ENCODE results near the gene RAPGEF3. TPM values are rescaled to one million over a fixed set of nuclear protein-coding genes. Genes with fewer than 3 reads are reported as not detected.

RAPGEF3 gene
- total RNA-seq, 1 donor from 2014 or later = 8.4 TPM

GRCh38 chr12:47772094-47772660 is 13.5 kb upstream of the RAPGEF3 start:
- Histone ChIP-seq H3K9me3 (ENCODE audit: control insufficient read depth in 3 of 3, low read length in 3 of 3) (no peaks in the 10 kb centered on the region), H3K27ac (ENCODE audit: low read depth, low read length) (no peak overlapping the region), H3K4me3 (ENCODE audit: low read length in 3 of 3) (peak overlapping the region; percentile 75 to 81 (median 81)), H3K4me1 (ENCODE audit: control insufficient read depth in 3 of 3, insufficient read depth in 3 of 3, low read length in 3 of 3) (peaks cover 39 to 42% (median 39%) of the 10 kb centered on the region in 3 donors), H3K27me3 (ENCODE audit: control insufficient read depth in 3 of 3, insufficient read depth in 3 of 3, low read length in 3 of 3) (no peaks in the 10 kb centered on the region), H3K36me3 (ENCODE audit: control insufficient read depth in 3 of 3, insufficient read depth in 3 of 3, low read length in 3 of 3) (no peaks in the 10 kb centered on the region), H3K9ac (ENCODE audit: low read depth in 1 of 3, low read length in 3 of 3) (peak overlapping the region; percentile 83 to 85 (median 84))

DNA sequence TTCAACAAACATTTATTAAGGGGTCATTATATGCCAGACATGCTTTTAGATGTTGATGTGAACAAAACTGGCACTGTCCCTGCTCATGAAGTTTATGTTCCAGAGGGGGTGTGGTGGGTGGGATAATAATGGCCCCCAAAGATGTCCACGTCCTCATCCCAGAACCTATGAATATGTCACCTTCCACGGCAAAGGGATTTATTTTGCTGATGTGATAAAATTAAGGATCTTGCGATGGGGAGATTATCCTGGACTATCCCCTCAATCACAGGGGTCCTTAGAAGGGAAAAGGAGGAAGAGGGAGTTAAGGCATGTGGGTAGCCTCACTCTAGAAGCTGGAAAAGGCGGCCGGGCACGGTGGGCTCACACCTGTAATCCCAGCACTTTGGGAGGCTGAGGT is 12.6 kb upstream of the RAPGEF3 start:
- no peak overlapping the region for H3K27ac ChIP-seq (ENCODE audit: low read depth, low read length)
- H3K9ac ChIP-seq (ENCODE audit: low read depth in 1 of 3, low read length in 3 of 3) = no peak overlapping the region
- H3K27me3 ChIP-seq (ENCODE audit: control insufficient read depth in 3 of 3, insufficient read depth in 3 of 3, low read length in 3 of 3) = no peaks in the 10 kb centered on the region
- no peaks in the 10 kb centered on the region for H3K9me3 ChIP-seq (ENCODE audit: control insufficient read depth in 3 of 3, low read length in 3 of 3)
- no peak overlapping the region for H3K4me3 ChIP-seq (ENCODE audit: low read length in 3 of 3)
- peaks cover 30 to 33% (median 30%) of the 10 kb centered on the region in 3 donors for H3K4me1 ChIP-seq (ENCODE audit: control insufficient read depth in 3 of 3, insufficient read depth in 3 of 3, low read length in 3 of 3)
- no peaks in the 10 kb centered on the region for H3K36me3 ChIP-seq (ENCODE audit: control insufficient read depth in 3 of 3, insufficient read depth in 3 of 3, low read length in 3 of 3)

GRCh38 chr12:47770086-47770726 is 11.5 kb upstream of the RAPGEF3 start:
- Histone ChIP-seq H3K27ac (ENCODE audit: low read depth, low read length) (no peak overlapping the region), H3K36me3 (ENCODE audit: control insufficient read depth in 3 of 3, insufficient read depth in 3 of 3, low read length in 3 of 3) (no peaks in the 10 kb centered on the region), H3K27me3 (ENCODE audit: control insufficient read depth in 3 of 3, insufficient read depth in 3 of 3, low read length in 3 of 3) (no peaks in the 10 kb centered on the region), H3K4me1 (ENCODE audit: control insufficient read depth in 3 of 3, insufficient read depth in 3 of 3, low read length in 3 of 3) (peaks cover 19 to 22% (median 20%) of the 10 kb centered on the region in 3 donors), H3K4me3 (ENCODE audit: low read length in 3 of 3) (no peak overlapping the region), H3K9ac (ENCODE audit: low read depth in 1 of 3, low read length in 3 of 3) (no peak overlapping the region), H3K9me3 (ENCODE audit: control insufficient read depth in 3 of 3, low read length in 3 of 3) (no peaks in the 10 kb centered on the region)

- Histone ChIP-seq H3K4me3 (ENCODE audit: low read length in 3 of 3) (no peak overlapping the region), H3K9me3 (ENCODE audit: control insufficient read depth in 3 of 3, low read length in 3 of 3) (no peaks in the 10 kb centered on the region), H3K4me1 (ENCODE audit: control insufficient read depth in 3 of 3, insufficient read depth in 3 of 3, low read length in 3 of 3) (peaks cover 12 to 15% (median 14%) of the 10 kb centered on the region in 3 donors), H3K27me3 (ENCODE audit: control insufficient read depth in 3 of 3, insufficient read depth in 3 of 3, low read length in 3 of 3) (no peaks in the 10 kb centered on the region), H3K36me3 (ENCODE audit: control insufficient read depth in 3 of 3, insufficient read depth in 3 of 3, low read length in 3 of 3) (no peaks in the 10 kb centered on the region), H3K9ac (ENCODE audit: low read depth in 1 of 3, low read length in 3 of 3) (no peak overlapping the region), H3K27ac (ENCODE audit: low read depth, low read length) (no peak overlapping the region)
Observed at GRCh38 chr12:47769234-47770085, 10.8 kb upstream of the RAPGEF3 start.

- H3K9me3 ChIP-seq (ENCODE audit: control insufficient read depth in 3 of 3, low read length in 3 of 3) = no peaks in the 10 kb centered on the region
- H3K4me1 ChIP-seq (ENCODE audit: control insufficient read depth in 3 of 3, insufficient read depth in 3 of 3, low read length in 3 of 3) = peaks cover 4 to 7% (median 5%) of the 10 kb centered on the region in 3 donors
- H3K27ac ChIP-seq (ENCODE audit: low read depth, low read length) = no peak overlapping the region
- no peak overlapping the region for H3K4me3 ChIP-seq (ENCODE audit: low read length in 3 of 3)
- H3K9ac ChIP-seq (ENCODE audit: low read depth in 1 of 3, low read length in 3 of 3) = no peak overlapping the region
- H3K36me3 ChIP-seq (ENCODE audit: control insufficient read depth in 3 of 3, insufficient read depth in 3 of 3, low read length in 3 of 3) = no peaks in the 10 kb centered on the region
- H3K27me3 ChIP-seq (ENCODE audit: control insufficient read depth in 3 of 3, insufficient read depth in 3 of 3, low read length in 3 of 3) = no peaks in the 10 kb centered on the region
Observed at GRCh38 chr12:47768323-47768811, 9.7 kb upstream of the RAPGEF3 start.

GRCh38 chr12:47767216-47767724 is 8.6 kb upstream of the RAPGEF3 start:
- H3K4me3 ChIP-seq (ENCODE audit: low read length in 3 of 3) = no peak overlapping the region
- H3K36me3 ChIP-seq (ENCODE audit: control insufficient read depth in 3 of 3, insufficient read depth in 3 of 3, low read length in 3 of 3) = no peaks in the 10 kb centered on the region
- no peak overlapping the region for H3K27ac ChIP-seq (ENCODE audit: low read depth, low read length)
- no peaks in the 10 kb centered on the region for H3K27me3 ChIP-seq (ENCODE audit: control insufficient read depth in 3 of 3, insufficient read depth in 3 of 3, low read length in 3 of 3)
- H3K9ac ChIP-seq (ENCODE audit: low read depth in 1 of 3, low read length in 3 of 3) = no peak overlapping the region
- no peaks in the 10 kb centered on the region for H3K9me3 ChIP-seq (ENCODE audit: control insufficient read depth in 3 of 3, low read length in 3 of 3)
- peaks cover 4 to 5% (median 4%) of the 10 kb centered on the region in 3 donors for H3K4me1 ChIP-seq (ENCODE audit: control insufficient read depth in 3 of 3, insufficient read depth in 3 of 3, low read length in 3 of 3)

- Histone ChIP-seq H3K27ac (ENCODE audit: low read depth, low read length) (no peak overlapping the region), H3K9ac (ENCODE audit: low read depth in 1 of 3, low read length in 3 of 3) (no peak overlapping the region), H3K36me3 (ENCODE audit: control insufficient read depth in 3 of 3, insufficient read depth in 3 of 3, low read length in 3 of 3) (no peaks in the 10 kb centered on the region), H3K27me3 (ENCODE audit: control insufficient read depth in 3 of 3, insufficient read depth in 3 of 3, low read length in 3 of 3) (no peaks in the 10 kb centered on the region), H3K4me1 (ENCODE audit: control insufficient read depth in 3 of 3, insufficient read depth in 3 of 3, low read length in 3 of 3) (peaks cover 4 to 5% (median 4%) of the 10 kb centered on the region in 3 donors), H3K9me3 (ENCODE audit: control insufficient read depth in 3 of 3, low read length in 3 of 3) (no peaks in the 10 kb centered on the region), H3K4me3 (ENCODE audit: low read length in 3 of 3) (no peak overlapping the region)
Observed at GRCh38 chr12:47766502-47767215, 8.0 kb upstream of the RAPGEF3 start.

DNA sequence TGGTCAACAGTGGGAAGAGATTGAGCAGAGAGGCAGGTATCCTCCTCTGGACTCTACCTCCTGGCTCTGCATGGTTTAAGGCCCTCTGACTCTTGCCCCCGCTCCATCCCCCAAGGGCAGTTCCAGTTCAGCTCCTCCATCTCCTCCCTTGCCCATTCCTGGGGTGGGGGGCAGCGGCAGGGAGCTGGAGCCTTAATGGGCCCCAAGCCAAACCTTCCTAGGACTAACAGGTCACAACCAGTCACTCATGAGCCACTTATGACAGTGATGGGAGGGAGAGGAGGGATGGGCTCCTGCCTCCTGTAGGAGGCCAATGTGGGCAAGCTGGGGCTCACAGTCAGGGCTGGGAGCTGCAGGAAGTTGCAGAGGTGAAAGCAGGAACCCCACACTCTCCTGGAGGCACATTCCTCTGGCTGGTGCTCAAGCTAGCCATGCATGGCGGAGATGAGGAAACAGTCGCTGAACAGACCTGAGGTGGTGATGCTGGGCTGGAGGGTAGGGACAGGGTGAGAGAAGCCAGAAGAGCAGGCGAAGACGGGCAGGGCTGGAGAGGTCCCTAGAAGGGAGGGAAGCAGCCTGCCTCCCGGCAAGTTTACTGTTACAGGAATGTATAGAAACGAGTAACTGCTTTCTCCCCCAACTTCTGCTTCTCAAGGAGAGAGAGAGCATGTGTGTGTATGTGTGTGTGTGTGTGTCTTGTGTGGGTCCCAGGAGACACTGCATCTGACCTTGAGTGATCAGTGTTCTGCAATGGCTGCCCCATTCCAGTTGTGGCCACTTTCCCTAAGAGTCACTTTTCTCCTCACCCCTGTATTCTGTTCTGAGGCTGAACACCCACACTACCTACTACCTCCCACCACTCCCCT is 5.0 kb upstream of the RAPGEF3 start:
- Histone ChIP-seq H3K4me3 (ENCODE audit: low read length in 3 of 3) (no peak overlapping the region), H3K9ac (ENCODE audit: low read depth in 1 of 3, low read length in 3 of 3) (peak overlapping the region in 1 of 3 donors; percentile 40), H3K27ac (ENCODE audit: low read depth, low read length) (no peak overlapping the region), H3K9me3 (ENCODE audit: control insufficient read depth in 3 of 3, low read length in 3 of 3) (no peaks in the 10 kb centered on the region), H3K27me3 (ENCODE audit: control insufficient read depth in 3 of 3, insufficient read depth in 3 of 3, low read length in 3 of 3) (no peaks in the 10 kb centered on the region), H3K4me1 (ENCODE audit: control insufficient read depth in 3 of 3, insufficient read depth in 3 of 3, low read length in 3 of 3) (peaks cover 8 to 11% (median 11%) of the 10 kb centered on the region in 3 donors), H3K36me3 (ENCODE audit: control insufficient read depth in 3 of 3, insufficient read depth in 3 of 3, low read length in 3 of 3) (no peaks in the 10 kb centered on the region)

Measured in skeletal muscle tissue (tissue), 4 donors.